COLO829 (cell line): ENCODE data around the gene DOK7.
"Not testable (repeated sequence)": the region's sequence is repeated elsewhere in the genome, so short reads cannot be mapped to it uniquely, and the experiment has no call there.

Experiments used
- DNase-seq: peaks from one replicate; pipeline ENCODE4 v3.0.0; 2012; ENCODE audit warnings: low spot score

DOK7 gene

DNA sequence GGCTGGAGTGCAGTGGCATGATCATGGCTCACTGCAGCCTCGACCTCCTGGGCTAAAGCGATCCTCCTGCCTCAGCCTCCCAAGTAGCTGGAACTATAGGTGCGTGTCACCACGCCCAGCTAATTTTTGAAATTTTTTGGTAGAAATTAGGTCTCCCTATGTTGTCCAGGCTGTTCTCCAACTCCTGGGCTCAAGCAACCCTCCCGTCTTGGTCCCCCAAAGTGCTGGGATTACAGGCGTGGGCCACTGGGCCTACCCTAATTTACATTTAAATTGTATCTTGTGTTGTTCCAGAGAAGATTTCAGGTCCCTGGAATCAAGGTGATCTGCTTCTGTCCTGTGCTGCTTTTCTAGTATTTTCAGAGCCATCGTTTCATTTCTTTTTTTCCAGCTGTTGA, 70.3 kb downstream of the DOK7 start:
- no peak for DNase-seq

DNA sequence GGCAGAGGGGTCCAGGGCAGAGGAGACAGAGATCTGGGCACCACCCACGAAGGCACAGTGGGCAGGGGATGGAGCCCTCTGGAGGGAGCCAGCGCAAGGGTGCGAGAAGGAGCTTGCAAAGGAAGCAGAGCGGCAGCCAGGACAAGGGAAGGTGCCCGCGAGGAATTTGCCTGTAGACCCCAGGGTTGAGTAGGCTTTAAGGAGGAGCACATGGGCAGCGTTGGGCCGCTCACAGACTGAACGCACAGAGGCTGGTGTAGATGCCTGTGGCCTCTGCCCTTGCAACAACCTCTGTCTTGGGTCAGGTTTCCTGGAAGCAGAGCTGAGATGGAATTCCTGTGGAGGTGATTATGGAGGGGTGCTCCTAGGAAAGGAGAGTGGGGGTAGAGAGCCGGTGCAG, 72.7 kb downstream of the DOK7 start:
- DNase-seq = not testable (repeated sequence)

DNA sequence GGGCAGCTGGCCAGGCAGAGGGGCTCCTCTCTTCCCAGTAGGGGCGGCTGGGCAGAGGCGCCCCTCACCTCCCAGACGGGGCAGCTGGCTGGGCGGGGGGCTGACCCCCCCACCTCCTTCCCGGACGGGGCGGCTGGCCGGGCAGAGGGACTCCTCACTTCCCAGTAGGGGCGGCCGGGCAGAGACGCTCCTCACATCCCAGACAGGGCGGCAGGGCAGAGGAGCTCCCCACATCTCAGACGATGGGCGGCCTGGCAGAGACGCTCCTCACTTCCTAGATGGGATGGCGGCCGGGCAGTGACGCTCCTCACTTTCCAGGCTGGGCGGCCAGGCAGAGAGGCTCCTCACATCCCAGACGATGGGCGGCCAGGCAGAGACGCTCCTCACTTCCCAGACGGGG, 75.8 kb downstream of the DOK7 start:
- not testable (repeated sequence) for DNase-seq

DNA sequence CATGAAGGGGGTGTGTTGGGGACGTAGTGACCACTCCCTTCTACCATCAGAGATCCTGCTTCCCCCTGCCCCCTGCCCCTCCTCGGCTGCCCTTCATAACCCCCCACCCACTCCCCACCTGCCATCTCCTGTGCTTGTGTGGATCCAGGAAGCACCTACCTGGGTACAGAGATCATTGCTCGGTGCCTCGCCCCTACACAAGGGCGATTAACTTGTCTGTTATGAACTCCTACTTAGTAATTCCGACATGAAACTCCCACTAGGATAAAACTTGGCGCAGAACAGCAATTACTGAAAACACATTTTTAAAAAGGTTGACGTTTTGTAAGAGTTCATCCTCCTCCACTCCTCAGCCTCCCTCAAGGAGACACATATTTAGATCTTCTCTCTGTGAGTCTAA, 80.3 kb downstream of the DOK7 start:
- not testable (repeated sequence) for DNase-seq
